Stimulated activated naive B cell treated with anti-CD40 and anti-IgM and Interleukin-4, amounts not matched to agents 10 μg/mL and 1 μg/mL and 100 μg/mL, for 72 hours (primary cell): ENCODE measurements around the gene BOD1L1.

ENCODE experiments used
- ATAC-seq, 2 donors: fragments of 150-1000 bp; cut with Tn5 transposase; replicated peaks; 2 replicates each; pipeline ENCODE4 v1.10.0; 2021; ENCODE audit warnings: moderate library complexity in 1 of 2
- DNase-seq: peaks from one replicate; pipeline ENCODE4 v3.0.0; 2021
- H3K27ac Mint-ChIP-seq: one replicate; pipeline ENCODE4 v1.8.0; 2022; ENCODE audit warnings: mild to moderate bottlenecking, mixed read lengths
- H3K27me3 Mint-ChIP-seq, 2 donors: one replicate each; pipeline ENCODE4 v1.8.0; 2022; ENCODE audit warnings: mixed read lengths in 2 of 2
- H3K36me3 Mint-ChIP-seq, 2 donors: one replicate each; pipeline ENCODE4 v1.8.0; 2022; ENCODE audit warnings: mixed read lengths in 2 of 2, mild to moderate bottlenecking in 1 of 2
- H3K4me1 Mint-ChIP-seq, 2 donors: one replicate each; pipeline ENCODE4 v1.8.0; 2022; ENCODE audit warnings: mixed read lengths in 2 of 2, mild to moderate bottlenecking in 1 of 2
- H3K4me3 Mint-ChIP-seq, 2 donors: one replicate each; pipeline ENCODE4 v1.8.0; 2022; ENCODE audit warnings: mild to moderate bottlenecking in 2 of 2, mixed read lengths in 2 of 2, moderate library complexity in 1 of 2
- H3K9me3 Mint-ChIP-seq, 2 donors: one replicate each; pipeline ENCODE4 v1.8.0; 2022; ENCODE audit warnings: mixed read lengths in 2 of 2, mild to moderate bottlenecking in 1 of 2

BOD1L1 gene

GRCh38 chr4:13627606-13628311 lies at the start of gene BOD1L1:
Gene BOD1L1, minus strand, starts transcription at chr4:13627725. Its CDS starts 138 bp downstream, at chr4:13627587.
- H3K36me3 Mint-ChIP-seq = peaks cover 6 to 20% of the 10 kb centered on the region in 2 donors
- peak; percentile 88 to 89 for ATAC-seq
- H3K4me3 Mint-ChIP-seq = peak within 1 kb of the TSS; percentile 95 to 96
- no peaks in the 10 kb centered on the region for H3K27me3 Mint-ChIP-seq
- H3K4me1 Mint-ChIP-seq = peaks cover 15 to 27% of the 10 kb centered on the region in 2 donors
- peak; percentile 86 for DNase-seq
- H3K9me3 Mint-ChIP-seq = no peaks in the 10 kb centered on the region
- H3K27ac Mint-ChIP-seq = peak within 1 kb of the TSS; percentile 96

- no peak overlapping the region for H3K27ac Mint-ChIP-seq
- H3K36me3 Mint-ChIP-seq = no peaks in the 10 kb centered on the region
- no peaks in the 10 kb centered on the region for H3K4me1 Mint-ChIP-seq
- H3K27me3 Mint-ChIP-seq = peaks cover 6 to 10% of the 10 kb centered on the region in 2 donors
- H3K9me3 Mint-ChIP-seq = peaks cover 13 to 14% of the 10 kb centered on the region in 2 donors
- DNase-seq (no peak), ATAC-seq (no peak)
- no peak overlapping the region for H3K4me3 Mint-ChIP-seq
Measured at GRCh38 chr4:13674971-13675370, 47.4 kb upstream of the BOD1L1 start.

GRCh38 chr4:13673167-13673566 lies 45.6 kb upstream of the BOD1L1 start:
- H3K36me3 Mint-ChIP-seq = no peaks in the 10 kb centered on the region
- ATAC-seq (no peak), DNase-seq (no peak)
- H3K27ac Mint-ChIP-seq = no peak overlapping the region
- no peaks in the 10 kb centered on the region for H3K4me1 Mint-ChIP-seq
- H3K9me3 Mint-ChIP-seq = peaks cover 10 to 12% of the 10 kb centered on the region in 2 donors
- peaks cover 6 to 10% of the 10 kb centered on the region in 2 donors for H3K27me3 Mint-ChIP-seq
- H3K4me3 Mint-ChIP-seq = no peak overlapping the region

GRCh38 chr4:13670456-13671160 lies 43.1 kb upstream of the BOD1L1 start:
- DNase-seq (no peak), ATAC-seq (no peak)
- H3K36me3 Mint-ChIP-seq = no peaks in the 10 kb centered on the region
- peaks cover 10 to 15% of the 10 kb centered on the region in 2 donors for H3K27me3 Mint-ChIP-seq
- no peak overlapping the region for H3K4me3 Mint-ChIP-seq
- H3K4me1 Mint-ChIP-seq = no peaks in the 10 kb centered on the region
- no peak overlapping the region for H3K27ac Mint-ChIP-seq
- peaks cover 3 to 6% of the 10 kb centered on the region in 2 donors for H3K9me3 Mint-ChIP-seq

- no peaks in the 10 kb centered on the region for H3K9me3 Mint-ChIP-seq
- H3K27ac Mint-ChIP-seq = no peak overlapping the region
- ATAC-seq = no peak
- DNase-seq = no peak
- no peak overlapping the region for H3K4me3 Mint-ChIP-seq
- peaks cover 5% of the 10 kb centered on the region in 2 donors for H3K27me3 Mint-ChIP-seq
- no peaks in the 10 kb centered on the region for H3K4me1 Mint-ChIP-seq
- H3K36me3 Mint-ChIP-seq = no peaks in the 10 kb centered on the region
Measured at GRCh38 chr4:13665701-13666660, 38.5 kb upstream of the BOD1L1 start.

GRCh38 chr4:13659341-13660070 lies 32.0 kb upstream of the BOD1L1 start:
- no peak overlapping the region for H3K27ac Mint-ChIP-seq
- DNase-seq (no peak), ATAC-seq (no peak)
- no peaks in the 10 kb centered on the region for H3K36me3 Mint-ChIP-seq
- H3K9me3 Mint-ChIP-seq = no peaks in the 10 kb centered on the region
- peaks cover 4 to 7% of the 10 kb centered on the region in 2 donors for H3K27me3 Mint-ChIP-seq
- H3K4me1 Mint-ChIP-seq = peaks cover 7 to 14% of the 10 kb centered on the region in 2 donors
- H3K4me3 Mint-ChIP-seq = no peak overlapping the region

- Mint-ChIP-seq H3K36me3 (no peaks in the 10 kb centered on the region), H3K27ac (no peak overlapping the region), H3K4me3 (peak overlapping the region; percentile 70 to 83), H3K9me3 (no peaks in the 10 kb centered on the region), H3K4me1 (peaks cover 9 to 21% of the 10 kb centered on the region in 2 donors), H3K27me3 (peaks cover 4 to 7% of the 10 kb centered on the region in 2 donors)
- ATAC-seq = peak; percentile 42 to 50
- DNase-seq = peak; percentile 31
Measured at GRCh38 chr4:13656569-13657405, 29.3 kb upstream of the BOD1L1 start.

GRCh38 chr4:13654162-13654797 lies 26.8 kb upstream of the BOD1L1 start:
- Mint-ChIP-seq H3K27me3 (peaks cover 8 to 21% of the 10 kb centered on the region in 2 donors), H3K36me3 (no peaks in the 10 kb centered on the region), H3K4me3 (peak overlapping the region; percentile 83 to 88), H3K9me3 (no peaks in the 10 kb centered on the region), H3K4me1 (peaks cover 9 to 21% of the 10 kb centered on the region in 2 donors), H3K27ac (no peak overlapping the region)
- DNase-seq = peak; percentile 70
- peak; percentile 91 to 93 for ATAC-seq

GRCh38 chr4:13653766-13654161 lies 26.2 kb upstream of the BOD1L1 start:
- ATAC-seq = no peak
- Mint-ChIP-seq H3K4me1 (peaks cover 9 to 21% of the 10 kb centered on the region in 2 donors), H3K9me3 (no peaks in the 10 kb centered on the region), H3K27me3 (peaks cover 14 to 26% of the 10 kb centered on the region in 2 donors), H3K27ac (no peak overlapping the region), H3K36me3 (no peaks in the 10 kb centered on the region), H3K4me3 (peak overlapping the region in 1 of 2 donors; percentile 88)
- no peak for DNase-seq

- Mint-ChIP-seq H3K36me3 (no peaks in the 10 kb centered on the region), H3K27ac (no peak overlapping the region), H3K4me1 (peaks cover 2 to 7% of the 10 kb centered on the region in 2 donors), H3K4me3 (no peak overlapping the region), H3K9me3 (no peaks in the 10 kb centered on the region), H3K27me3 (peaks cover 30 to 56% of the 10 kb centered on the region in 2 donors)
- ATAC-seq = no peak
- DNase-seq = no peak
Measured at GRCh38 chr4:13647031-13647430, 19.5 kb upstream of the BOD1L1 start.

- H3K36me3 Mint-ChIP-seq = no peaks in the 10 kb centered on the region
- no peak overlapping the region for H3K27ac Mint-ChIP-seq
- no peaks in the 10 kb centered on the region for H3K9me3 Mint-ChIP-seq
- H3K4me3 Mint-ChIP-seq = no peak overlapping the region
- peaks cover 2 to 7% of the 10 kb centered on the region in 2 donors for H3K4me1 Mint-ChIP-seq
- H3K27me3 Mint-ChIP-seq = peaks cover 33 to 61% of the 10 kb centered on the region in 2 donors
- ATAC-seq (no peak), DNase-seq (no peak)
Measured at GRCh38 chr4:13645075-13645474, 17.6 kb upstream of the BOD1L1 start.

GRCh38 chr4:13642170-13642950 lies 14.8 kb upstream of the BOD1L1 start:
- Mint-ChIP-seq H3K27ac (no peak overlapping the region), H3K27me3 (peaks cover 31 to 67% of the 10 kb centered on the region in 2 donors), H3K4me1 (peaks cover 2 to 6% of the 10 kb centered on the region in 2 donors)

More at GRCh38 chr4:13642170-13642950, 14.8 kb upstream of the BOD1L1 start:
- Mint-ChIP-seq H3K9me3 (no peaks in the 10 kb centered on the region), H3K4me3 (no peak overlapping the region), H3K36me3 (no peaks in the 10 kb centered on the region)
- ATAC-seq (no peak), DNase-seq (no peak)
